ENCODE data around the gene TMEM131L.

The TMEM131L gene

GRCh38 chr4:153514001-153514526 lies 47.9 kb downstream of the TMEM131L start:
- Histone ChIP-seq H3K23ac (ENCODE audit: low read length) (no peak overlapping the region), H3K79me1 (ENCODE audit: low read length) (peaks cover 5% of the 10 kb centered on the region), H3K27ac (ENCODE audit: low read depth, low read length) (no peak overlapping the region), H2AK5ac (ENCODE audit: low read length) (no peak overlapping the region), H3K79me2 (ENCODE audit: control insufficient read depth, insufficient read depth, low read length) (no peaks in the 10 kb centered on the region), H3K9ac (ENCODE audit: low read length) (no peak overlapping the region), H4K8ac (ENCODE audit: low read depth, low read length) (no peak overlapping the region), H3K4ac (ENCODE audit: low read depth, low read length) (no peak overlapping the region), H3K4me1 (ENCODE audit: control insufficient read depth, low read depth, low read length) (peaks cover 2% of the 10 kb centered on the region), H4K5ac (ENCODE audit: low read length) (no peak overlapping the region), H2BK15ac (replicated peaks; ENCODE audit: low read depth) (no peak overlapping the region), H2BK5ac (ENCODE audit: low read length) (no peak overlapping the region), H3K18ac (ENCODE audit: low read length) (no peak overlapping the region), H3K56ac (ENCODE audit: low read length) (no peak overlapping the region), H2BK120ac (ENCODE audit: low read depth, low read length) (no peak overlapping the region), H3K27me3 (ENCODE audit: insufficient read depth, low read length, poor library complexity) (no peaks in the 10 kb centered on the region), H3K4me2 (ENCODE audit: low read length) (no peak overlapping the region), H3K4me3 (ENCODE audit: low read length) (no peak overlapping the region), H3K36me3 (ENCODE audit: control insufficient read depth, insufficient read depth, low read length) (no peaks in the 10 kb centered on the region)
- WGBS (ENCODE audit: extremely low coverage, insufficient coverage, low lambda C conversion rate), result no CpG with 5 or more reads among the region's 3 CpGs
- DNase-seq, result no peak

GRCh38 chr4:153514688-153515426 lies 48.7 kb downstream of the TMEM131L start:
- Histone ChIP-seq H2BK15ac (replicated peaks; ENCODE audit: low read depth) (no peak overlapping the region), H3K18ac (ENCODE audit: low read length) (peak overlapping the region; percentile 39), H3K4me3 (ENCODE audit: low read length) (no peak overlapping the region), H3K9ac (ENCODE audit: low read length) (no peak overlapping the region), H4K8ac (ENCODE audit: low read depth, low read length) (no peak overlapping the region), H3K4me1 (ENCODE audit: control insufficient read depth, low read depth, low read length) (peaks cover 2% of the 10 kb centered on the region), H2BK5ac (ENCODE audit: low read length) (no peak overlapping the region), H3K79me2 (ENCODE audit: control insufficient read depth, insufficient read depth, low read length) (no peaks in the 10 kb centered on the region), H3K23ac (ENCODE audit: low read length) (no peak overlapping the region), H3K4me2 (ENCODE audit: low read length) (no peak overlapping the region), H3K79me1 (ENCODE audit: low read length) (peaks cover 5% of the 10 kb centered on the region), H3K4ac (ENCODE audit: low read depth, low read length) (no peak overlapping the region), H3K56ac (ENCODE audit: low read length) (no peak overlapping the region), H4K5ac (ENCODE audit: low read length) (no peak overlapping the region), H2BK120ac (ENCODE audit: low read depth, low read length) (no peak overlapping the region), H3K27ac (ENCODE audit: low read depth, low read length) (no peak overlapping the region), H2AK5ac (ENCODE audit: low read length) (no peak overlapping the region), H3K36me3 (ENCODE audit: control insufficient read depth, insufficient read depth, low read length) (no peaks in the 10 kb centered on the region), H3K27me3 (ENCODE audit: insufficient read depth, low read length, poor library complexity) (no peaks in the 10 kb centered on the region)
- no peak for DNase-seq
- WGBS (ENCODE audit: extremely low coverage, insufficient coverage, low lambda C conversion rate), result no CpG with 5 or more reads among the region's 15 CpGs

- no peak overlapping the region for H3K4me2 ChIP-seq (ENCODE audit: low read length)
- no peak overlapping the region for H3K56ac ChIP-seq (ENCODE audit: low read length)
- H4K5ac ChIP-seq (ENCODE audit: low read length), result no peak overlapping the region
- no peak overlapping the region for H2BK120ac ChIP-seq (ENCODE audit: low read depth, low read length)
- H3K27ac ChIP-seq (ENCODE audit: low read depth, low read length), result no peak overlapping the region
- H3K4ac ChIP-seq (ENCODE audit: low read depth, low read length), result no peak overlapping the region
- no peaks in the 10 kb centered on the region for H3K27me3 ChIP-seq (ENCODE audit: insufficient read depth, low read length, poor library complexity)
- H2BK15ac ChIP-seq (replicated peaks; ENCODE audit: low read depth), result peak overlapping the region; percentile 74
- H2AK5ac ChIP-seq (ENCODE audit: low read length), result no peak overlapping the region
- no peak overlapping the region for H3K9ac ChIP-seq (ENCODE audit: low read length)
- peaks cover 5% of the 10 kb centered on the region for H3K79me1 ChIP-seq (ENCODE audit: low read length)
- H3K4me3 ChIP-seq (ENCODE audit: low read length), result no peak overlapping the region
- no peak overlapping the region for H4K8ac ChIP-seq (ENCODE audit: low read depth, low read length)
- no CpG with 5 or more reads among the region's 3 CpGs for WGBS (ENCODE audit: extremely low coverage, insufficient coverage, low lambda C conversion rate)
- H3K4me1 ChIP-seq (ENCODE audit: control insufficient read depth, low read depth, low read length), result peaks cover 5% of the 10 kb centered on the region
- H3K36me3 ChIP-seq (ENCODE audit: control insufficient read depth, insufficient read depth, low read length), result no peaks in the 10 kb centered on the region
- no peak overlapping the region for H3K23ac ChIP-seq (ENCODE audit: low read length)
- H3K18ac ChIP-seq (ENCODE audit: low read length), result no peak overlapping the region
- no peak for DNase-seq
- no peak overlapping the region for H2BK5ac ChIP-seq (ENCODE audit: low read length)
- peaks cover 2% of the 10 kb centered on the region for H3K79me2 ChIP-seq (ENCODE audit: control insufficient read depth, insufficient read depth, low read length)
Measured at GRCh38 chr4:153517159-153517558, 51.0 kb downstream of the TMEM131L start.

GRCh38 chr4:153518001-153518400 lies 51.8 kb downstream of the TMEM131L start:
- H3K4me3 ChIP-seq (ENCODE audit: low read length), result no peak overlapping the region
- peaks cover 12% of the 10 kb centered on the region for H3K4me1 ChIP-seq (ENCODE audit: control insufficient read depth, low read depth, low read length)
- no peak overlapping the region for H3K23ac ChIP-seq (ENCODE audit: low read length)
- H4K8ac ChIP-seq (ENCODE audit: low read depth, low read length), result peak overlapping the region; percentile 2
- H4K5ac ChIP-seq (ENCODE audit: low read length), result no peak overlapping the region
- no peaks in the 10 kb centered on the region for H3K27me3 ChIP-seq (ENCODE audit: insufficient read depth, low read length, poor library complexity)
- H3K56ac ChIP-seq (ENCODE audit: low read length), result no peak overlapping the region
- no peak for DNase-seq
- no peak overlapping the region for H2AK5ac ChIP-seq (ENCODE audit: low read length)
- H3K79me1 ChIP-seq (ENCODE audit: low read length), result peaks cover 7% of the 10 kb centered on the region
- H2BK120ac ChIP-seq (ENCODE audit: low read depth, low read length), result no peak overlapping the region
- no peak overlapping the region for H2BK5ac ChIP-seq (ENCODE audit: low read length)
- WGBS (ENCODE audit: extremely low coverage, insufficient coverage, low lambda C conversion rate), result no CpG with 5 or more reads among the region's 8 CpGs
- H2BK15ac ChIP-seq (replicated peaks; ENCODE audit: low read depth), result no peak overlapping the region
- H3K4ac ChIP-seq (ENCODE audit: low read depth, low read length), result no peak overlapping the region
- H3K36me3 ChIP-seq (ENCODE audit: control insufficient read depth, insufficient read depth, low read length), result no peaks in the 10 kb centered on the region
- no peak overlapping the region for H3K18ac ChIP-seq (ENCODE audit: low read length)
- H3K9ac ChIP-seq (ENCODE audit: low read length), result no peak overlapping the region
- H3K27ac ChIP-seq (ENCODE audit: low read depth, low read length), result no peak overlapping the region
- H3K79me2 ChIP-seq (ENCODE audit: control insufficient read depth, insufficient read depth, low read length), result peaks cover 2% of the 10 kb centered on the region
- no peak overlapping the region for H3K4me2 ChIP-seq (ENCODE audit: low read length)

GRCh38 chr4:153518637-153519389 lies 52.7 kb downstream of the TMEM131L start:
- Histone ChIP-seq H4K5ac (ENCODE audit: low read length) (no peak overlapping the region), H3K4ac (ENCODE audit: low read depth, low read length) (no peak overlapping the region), H3K27me3 (ENCODE audit: insufficient read depth, low read length, poor library complexity) (no peaks in the 10 kb centered on the region), H3K36me3 (ENCODE audit: control insufficient read depth, insufficient read depth, low read length) (no peaks in the 10 kb centered on the region), H4K8ac (ENCODE audit: low read depth, low read length) (no peak overlapping the region), H3K79me2 (ENCODE audit: control insufficient read depth, insufficient read depth, low read length) (peaks cover 2% of the 10 kb centered on the region), H3K27ac (ENCODE audit: low read depth, low read length) (no peak overlapping the region), H3K18ac (ENCODE audit: low read length) (peak overlapping the region; percentile 64), H2BK5ac (ENCODE audit: low read length) (no peak overlapping the region), H3K9ac (ENCODE audit: low read length) (no peak overlapping the region), H2BK120ac (ENCODE audit: low read depth, low read length) (no peak overlapping the region), H3K4me3 (ENCODE audit: low read length) (no peak overlapping the region), H2AK5ac (ENCODE audit: low read length) (no peak overlapping the region), H3K56ac (ENCODE audit: low read length) (no peak overlapping the region), H3K79me1 (ENCODE audit: low read length) (peaks cover 7% of the 10 kb centered on the region), H3K4me2 (ENCODE audit: low read length) (no peak overlapping the region), H3K4me1 (ENCODE audit: control insufficient read depth, low read depth, low read length) (peaks cover 14% of the 10 kb centered on the region), H3K23ac (ENCODE audit: low read length) (no peak overlapping the region), H2BK15ac (replicated peaks; ENCODE audit: low read depth) (no peak overlapping the region)
- no CpG with 5 or more reads among the region's 10 CpGs for WGBS (ENCODE audit: extremely low coverage, insufficient coverage, low lambda C conversion rate)
- no peak for DNase-seq

All from mesendoderm (in vitro differentiated cells).